Placental pericyte (primary cell): ENCODE measurements around the gene ELOVL6. TPM values are rescaled to one million over a fixed set of nuclear protein-coding genes. Genes with fewer than 3 reads are reported as not detected.

Experiments
- total RNA-seq: library from RNA; depleted of rRNA; stranded (reverse); fragments of >200 nt; gene quantifications from 2 replicates; pipeline ENCODE4 v1.2.3, GENCODE V29; 2012

The ELOVL6 gene
- total RNA-seq: 17.5 and 18.2 TPM in 2 replicates

GRCh38 chr4:110198435-110199416, at the start of gene ELOVL6:
TSS of gene ELOVL6 (minus strand) at chr4:110198615. CDS start at chr4:110198335, 280 bp downstream.

